ENCODE data around the gene OLIG3.

The OLIG3 gene

DNA sequence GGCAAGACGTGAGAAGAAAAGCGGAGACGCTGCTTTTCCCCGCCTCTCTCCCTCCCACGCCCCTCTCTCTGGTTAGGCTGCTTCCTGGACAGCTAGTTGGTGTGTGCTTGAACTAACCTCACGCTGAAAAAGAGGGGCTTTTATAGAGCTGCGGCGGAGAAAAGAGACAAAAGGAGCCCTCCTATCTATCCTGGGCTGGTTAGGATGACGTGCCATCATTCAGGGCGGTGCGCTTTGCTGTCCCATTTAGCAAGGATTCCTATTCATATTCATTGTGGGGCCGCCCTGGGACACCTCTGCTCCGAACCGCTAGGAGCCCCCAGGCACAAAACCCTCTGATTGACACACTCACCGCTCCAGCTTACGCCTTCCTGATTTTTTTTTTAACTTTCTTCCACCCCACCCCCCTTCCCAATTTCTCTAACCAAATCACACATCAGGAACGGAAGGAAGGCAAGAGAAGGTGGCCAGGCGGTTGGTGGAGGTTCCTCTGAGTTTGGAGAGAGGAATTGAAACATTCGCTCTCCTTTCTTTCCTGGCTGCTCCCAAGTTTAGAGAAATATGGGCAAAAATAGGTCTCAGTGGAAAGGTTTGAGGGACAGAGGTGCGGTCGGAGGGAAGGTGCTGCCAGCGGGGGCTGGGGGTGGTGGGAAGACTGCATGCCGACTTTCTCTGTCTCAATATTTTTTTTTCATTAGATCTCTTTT lies at the start of gene OLIG3:
Gene OLIG3, minus strand, starts transcription at position 114 of the 707 bp plus-strand sequence. CDS start 224 bp downstream, outside the sequence.
- no peak within 1 kb of the TSS for H3K27ac ChIP-seq
- TF ChIP-seq, protein P1, sequence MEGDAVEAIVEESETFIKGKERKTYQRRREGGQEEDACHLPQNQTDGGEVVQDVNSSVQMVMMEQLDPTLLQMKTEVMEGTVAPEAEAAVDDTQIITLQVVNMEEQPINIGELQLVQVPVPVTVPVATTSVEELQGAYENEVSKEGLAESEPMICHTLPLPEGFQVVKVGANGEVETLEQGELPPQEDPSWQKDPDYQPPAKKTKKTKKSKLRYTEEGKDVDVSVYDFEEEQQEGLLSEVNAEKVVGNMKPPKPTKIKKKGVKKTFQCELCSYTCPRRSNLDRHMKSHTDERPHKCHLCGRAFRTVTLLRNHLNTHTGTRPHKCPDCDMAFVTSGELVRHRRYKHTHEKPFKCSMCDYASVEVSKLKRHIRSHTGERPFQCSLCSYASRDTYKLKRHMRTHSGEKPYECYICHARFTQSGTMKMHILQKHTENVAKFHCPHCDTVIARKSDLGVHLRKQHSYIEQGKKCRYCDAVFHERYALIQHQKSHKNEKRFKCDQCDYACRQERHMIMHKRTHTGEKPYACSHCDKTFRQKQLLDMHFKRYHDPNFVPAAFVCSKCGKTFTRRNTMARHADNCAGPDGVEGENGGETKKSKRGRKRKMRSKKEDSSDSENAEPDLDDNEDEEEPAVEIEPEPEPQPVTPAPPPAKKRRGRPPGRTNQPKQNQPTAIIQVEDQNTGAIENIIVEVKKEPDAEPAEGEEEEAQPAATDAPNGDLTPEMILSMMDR (conservative IDR thresholded peaks at IDR 0.05): no peak
- TF ChIP-seq ZFX (IDR thresholded peaks at IDR 0.05): no peak

DNA sequence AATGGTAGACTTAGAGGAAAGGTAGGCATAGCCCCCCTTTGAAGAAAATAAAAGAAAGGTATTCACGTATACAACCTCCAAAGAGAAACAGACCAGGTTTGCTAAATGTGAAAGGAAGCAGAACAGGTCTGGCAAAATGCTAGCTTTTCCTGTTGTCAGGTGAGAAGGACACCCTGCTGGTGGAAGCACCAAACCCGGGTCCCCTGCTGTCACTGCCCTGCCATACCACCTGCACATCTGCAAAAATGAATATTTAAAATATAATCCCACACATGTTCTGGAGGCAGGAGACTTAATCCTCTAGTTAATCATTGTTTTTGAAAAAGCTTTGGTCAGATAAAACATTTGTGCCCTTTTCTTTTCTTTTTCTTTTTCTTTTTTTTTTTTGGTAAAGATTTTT lies 48.9 kb upstream of the OLIG3 start:
- no peak overlapping the region for H3K27ac ChIP-seq
- TF ChIP-seq ZFX (IDR thresholded peaks at IDR 0.05): no peak
- TF ChIP-seq, protein P1 (conservative IDR thresholded peaks at IDR 0.05): no peak; the same call in 1 of the 2 replicates

DNA sequence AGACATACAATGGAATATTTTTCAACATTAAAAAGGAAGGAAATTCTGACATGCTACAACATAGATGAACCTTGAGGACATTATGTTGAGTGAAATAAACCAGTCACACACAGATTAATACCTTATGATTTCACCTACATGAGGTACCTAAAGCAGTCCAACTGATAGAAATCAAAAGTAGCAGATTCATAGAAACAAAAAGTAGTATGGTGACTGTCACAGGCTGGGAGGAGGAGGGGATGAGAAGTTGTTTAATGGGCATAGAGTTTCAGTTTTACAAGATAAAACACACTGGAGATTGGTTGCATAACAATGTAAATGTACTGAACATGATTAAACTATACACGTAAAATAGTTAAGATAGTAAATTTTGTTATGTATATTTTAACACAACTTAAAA lies 48.5 kb upstream of the OLIG3 start:
- TF ChIP-seq ZFX (IDR thresholded peaks at IDR 0.05): no peak
- TF ChIP-seq, protein P1 (conservative IDR thresholded peaks at IDR 0.05): no peak
- H3K27ac ChIP-seq: no peak overlapping the region

DNA sequence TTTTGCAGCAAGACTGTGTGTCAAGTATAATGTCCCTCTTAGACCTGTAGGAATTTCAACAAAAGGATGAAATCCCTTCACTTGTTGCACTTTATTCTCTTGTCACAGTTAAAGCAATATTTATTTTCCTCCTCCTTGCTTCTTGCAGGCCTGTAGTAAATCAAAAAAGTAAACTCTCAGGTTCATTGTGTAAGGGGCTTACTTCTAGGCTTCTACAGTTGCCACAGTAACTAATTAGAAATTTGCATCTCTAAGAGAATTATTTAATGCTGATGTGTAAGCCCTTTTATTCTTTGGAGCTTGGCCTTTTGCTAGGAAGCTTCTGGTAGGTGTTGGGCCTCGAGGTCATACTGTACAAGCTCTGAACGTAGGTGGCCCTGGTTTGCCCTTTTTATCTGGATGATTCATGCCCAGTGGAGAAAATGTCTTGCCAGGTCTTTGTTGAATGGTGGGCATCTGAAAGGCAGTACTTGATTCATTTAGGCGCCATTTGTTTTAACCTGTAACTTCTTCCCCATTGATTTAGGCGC lies 47.4 kb upstream of the OLIG3 start:
- H3K27ac ChIP-seq: no peak overlapping the region

DNA sequence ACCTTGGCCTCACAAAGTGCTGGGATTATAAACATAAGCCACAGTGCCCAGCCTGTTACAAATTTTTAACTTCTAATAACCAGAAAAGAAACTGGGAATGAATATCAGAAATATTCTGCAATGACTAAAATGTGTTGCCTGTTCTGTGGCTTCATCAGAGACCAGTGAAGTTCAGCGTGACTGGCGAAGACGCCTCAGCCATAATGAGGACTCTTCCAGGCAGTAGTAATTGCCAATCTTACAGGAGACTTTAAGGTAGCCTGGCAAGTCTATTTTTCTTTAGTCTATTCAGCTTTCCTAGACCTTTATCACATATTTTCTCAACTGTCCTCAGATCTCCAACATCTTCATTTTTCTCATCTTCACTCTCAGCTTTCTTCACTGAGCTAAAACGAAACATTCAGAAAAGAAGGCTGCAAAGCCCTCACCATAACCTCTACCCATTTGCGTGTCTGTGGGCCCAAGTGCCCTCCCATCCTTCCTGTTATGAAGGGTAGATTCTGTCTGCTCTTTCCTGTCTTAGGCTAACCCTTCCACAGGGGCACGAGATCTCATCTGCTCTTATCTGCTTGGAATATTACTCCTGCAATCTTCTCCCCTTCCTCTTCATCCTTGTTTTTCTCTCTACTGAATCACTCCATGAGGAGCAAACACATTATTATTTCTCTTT lies 42.0 kb upstream of the OLIG3 start:
- no peak for TF ChIP-seq ZFX (IDR thresholded peaks at IDR 0.05)
- TF ChIP-seq, protein P1 (conservative IDR thresholded peaks at IDR 0.05): no peak
- no peak overlapping the region for H3K27ac ChIP-seq

More for the DNA sequence above, 47.4 kb upstream of the OLIG3 start:
- TF ChIP-seq, protein P1 (conservative IDR thresholded peaks at IDR 0.05): no peak
- no peak for TF ChIP-seq ZFX (IDR thresholded peaks at IDR 0.05)

DNA sequence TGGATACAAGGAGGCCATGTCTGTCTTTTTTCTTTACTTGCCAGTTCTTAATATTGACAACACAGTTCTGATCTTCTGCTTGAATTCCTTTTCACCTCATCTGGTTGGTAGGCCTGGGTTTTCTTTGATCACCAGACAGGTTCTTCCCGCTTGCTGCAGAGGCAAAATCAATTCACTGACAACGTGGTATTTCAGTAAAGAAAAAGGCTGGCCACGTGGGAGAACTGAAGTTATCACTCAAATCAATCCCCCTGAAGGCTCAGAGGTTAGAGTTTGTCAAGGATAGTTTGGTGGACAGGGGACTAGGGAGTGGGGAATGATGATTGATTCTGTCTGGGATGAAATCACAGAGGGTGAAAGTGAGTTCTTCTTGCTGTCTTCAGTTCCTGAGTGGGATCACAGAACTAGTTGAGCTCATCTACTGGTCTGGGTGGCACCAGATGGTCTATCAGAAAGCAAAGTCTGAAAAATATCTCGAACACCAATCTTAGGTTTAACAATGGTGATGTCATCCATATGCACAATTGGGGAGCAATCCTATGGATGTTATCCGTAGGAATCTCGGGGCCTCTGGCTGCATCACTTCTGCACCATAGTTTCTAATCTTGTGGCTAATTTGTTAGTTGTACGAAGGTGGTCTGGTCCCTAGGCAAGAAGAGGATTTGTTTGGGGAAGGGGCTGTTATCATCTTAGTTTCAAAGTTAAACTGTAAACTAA lies 37.3 kb upstream of the OLIG3 start:
- no peak overlapping the region for H3K27ac ChIP-seq
- TF ChIP-seq ZFX (IDR thresholded peaks at IDR 0.05): no peak
- TF ChIP-seq, protein P1 (conservative IDR thresholded peaks at IDR 0.05): no peak
